Activated naive CD8-positive, alpha-beta T cell (primary cell): Measurements from ENCODE around the gene TMEM94.
A peak's percentile ranks its signal among the peaks of the same experiment; 100 is the strongest.

Experiments used
- H3K27ac Mint-ChIP-seq: one replicate; pipeline ENCODE4 v1.8.0; 2021; ENCODE audit warnings: mixed read lengths
- H3K27me3 Mint-ChIP-seq: one replicate; pipeline ENCODE4 v1.8.0; 2021; ENCODE audit warnings: mixed read lengths
- H3K36me3 Mint-ChIP-seq: one replicate; pipeline ENCODE4 v1.8.0; 2021; ENCODE audit warnings: mixed read lengths
- H3K4me1 Mint-ChIP-seq: one replicate; pipeline ENCODE4 v1.8.0; 2021; ENCODE audit warnings: low read depth, mixed read lengths
- H3K4me3 Mint-ChIP-seq: one replicate; pipeline ENCODE4 v1.8.0; 2021; ENCODE audit warnings: mild to moderate bottlenecking, mixed read lengths
- H3K9me3 Mint-ChIP-seq: one replicate; pipeline ENCODE4 v1.8.0; 2021; ENCODE audit warnings: low read depth, mixed read lengths

TMEM94 gene

DNA sequence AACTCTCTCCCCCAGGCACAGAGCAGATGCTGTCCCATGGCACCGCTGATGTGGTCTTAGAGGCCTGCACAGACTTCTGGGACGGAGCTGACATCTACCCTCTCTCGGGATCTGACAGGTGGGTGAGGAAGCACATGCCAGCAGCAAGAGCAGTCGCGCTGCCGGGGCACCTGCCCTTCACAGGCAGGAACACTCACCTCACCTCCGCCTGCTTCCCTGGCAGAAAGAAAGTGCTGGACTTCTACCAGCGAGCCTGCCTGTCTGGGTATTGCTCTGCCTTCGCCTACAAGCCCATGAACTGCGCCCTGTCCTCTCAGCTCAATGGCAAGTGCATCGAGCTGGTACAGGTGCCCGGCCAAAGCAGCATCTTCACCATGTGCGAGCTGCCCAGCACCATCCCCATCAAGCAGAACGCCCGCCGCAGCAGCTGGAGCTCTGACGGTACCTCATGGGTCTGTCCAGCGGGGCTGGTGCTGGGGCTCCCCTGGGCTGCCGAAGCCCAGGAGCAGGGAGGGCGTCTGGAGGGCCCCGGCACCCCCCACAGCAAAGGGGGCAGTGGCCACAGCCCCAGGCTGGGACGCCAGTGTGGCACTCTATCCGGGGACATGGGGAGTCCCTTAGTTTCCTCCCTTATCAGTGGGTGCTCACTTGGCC lies 37.2 kb downstream of the TMEM94 start:
- H3K36me3 Mint-ChIP-seq = no peaks in the 10 kb centered on the region
- no peak overlapping the region for H3K27ac Mint-ChIP-seq
- no peaks in the 10 kb centered on the region for H3K27me3 Mint-ChIP-seq
- H3K4me3 Mint-ChIP-seq = no peak overlapping the region
- H3K4me1 Mint-ChIP-seq = peaks cover 11% of the 10 kb centered on the region
- H3K9me3 Mint-ChIP-seq = no peaks in the 10 kb centered on the region

DNA sequence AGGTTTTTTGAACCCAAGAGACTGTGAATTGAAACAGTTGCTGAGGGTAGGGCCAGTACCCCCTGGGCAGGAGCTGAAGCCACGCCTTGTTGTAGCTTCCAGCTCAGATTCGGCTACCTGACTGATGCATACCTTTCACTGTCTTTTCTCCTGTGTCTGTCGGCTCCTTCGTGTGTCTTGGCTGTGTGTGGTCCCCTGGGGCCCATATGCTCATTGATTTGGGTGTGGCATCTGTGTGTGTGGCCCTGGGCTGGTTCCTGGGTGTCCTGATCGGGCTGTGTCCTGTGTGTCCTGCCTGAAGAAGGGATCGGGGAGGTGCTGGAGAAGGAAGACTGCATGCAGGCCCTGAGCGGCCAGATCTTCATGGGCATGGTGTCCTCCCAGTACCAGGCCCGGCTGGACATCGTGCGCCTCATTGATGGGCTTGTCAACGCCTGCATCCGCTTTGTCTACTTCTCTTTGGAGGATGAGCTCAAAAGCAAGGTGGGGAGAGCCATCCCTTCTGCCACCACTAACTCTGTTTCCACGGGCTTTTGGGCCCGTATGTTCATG lies 38.0 kb downstream of the TMEM94 start:
- no peaks in the 10 kb centered on the region for H3K9me3 Mint-ChIP-seq
- peaks cover 7% of the 10 kb centered on the region for H3K4me1 Mint-ChIP-seq
- no peak overlapping the region for H3K4me3 Mint-ChIP-seq
- H3K27ac Mint-ChIP-seq = no peak overlapping the region
- H3K36me3 Mint-ChIP-seq = no peaks in the 10 kb centered on the region
- H3K27me3 Mint-ChIP-seq = no peaks in the 10 kb centered on the region

DNA sequence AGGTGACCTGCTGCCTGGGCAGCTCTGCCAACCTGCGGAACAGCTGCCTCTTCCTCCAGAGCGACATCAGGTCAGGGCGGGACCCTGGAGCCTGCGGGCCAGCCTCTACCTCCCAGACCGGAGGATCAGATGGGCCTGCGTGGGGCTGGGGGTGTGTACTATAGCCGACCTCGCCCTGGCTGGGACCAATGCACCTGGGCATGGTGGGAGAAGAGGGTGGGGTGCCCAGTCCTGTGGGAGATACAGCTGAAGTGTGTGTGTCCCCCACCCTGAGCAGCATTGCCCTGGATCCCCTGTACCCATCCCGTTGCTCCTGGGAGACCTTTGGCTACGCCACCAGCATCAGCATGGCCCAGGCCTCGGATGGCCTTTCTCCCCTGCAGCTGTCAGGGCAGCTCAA lies 39.6 kb downstream of the TMEM94 start:
- H3K9me3 Mint-ChIP-seq = no peaks in the 10 kb centered on the region

DNA sequence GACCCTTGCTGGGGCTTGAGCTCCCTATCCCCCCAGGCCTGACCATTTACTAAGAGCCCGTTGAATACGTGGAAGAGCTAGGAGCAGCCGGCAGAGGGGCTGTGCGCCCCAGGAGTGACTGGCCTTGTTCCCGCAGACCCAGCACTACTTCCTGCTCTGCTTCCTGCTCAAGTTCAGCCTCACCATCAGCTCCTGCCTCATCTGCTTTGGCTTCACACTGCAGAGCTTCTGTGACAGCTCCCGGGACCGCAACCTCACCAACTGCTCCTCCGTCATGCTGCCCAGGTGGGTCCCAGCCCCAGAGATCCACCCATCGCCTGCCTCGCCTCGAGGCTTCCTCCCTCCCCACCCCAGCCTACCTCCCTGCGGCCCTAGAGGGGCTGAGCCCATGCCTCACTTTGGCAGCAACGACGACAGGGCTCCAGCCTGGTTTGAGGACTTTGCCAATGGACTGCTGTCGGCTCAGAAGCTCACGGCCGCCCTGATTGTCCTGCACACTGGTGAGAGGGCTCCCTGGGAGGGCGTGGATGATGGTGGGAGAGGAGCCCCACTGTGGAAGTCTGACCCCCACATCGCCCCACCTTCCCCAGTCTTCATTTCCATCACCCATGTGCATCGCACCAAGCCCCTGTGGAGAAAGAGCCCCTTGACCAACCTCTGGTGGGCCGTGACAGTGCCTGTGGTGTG lies 41.7 kb downstream of the TMEM94 start:
- H3K36me3 Mint-ChIP-seq = no peaks in the 10 kb centered on the region
- H3K4me3 Mint-ChIP-seq = no peak overlapping the region
- peak overlapping the region; percentile 46 for H3K27ac Mint-ChIP-seq
- H3K9me3 Mint-ChIP-seq = no peaks in the 10 kb centered on the region
- H3K27me3 Mint-ChIP-seq = no peaks in the 10 kb centered on the region
- peaks cover 7% of the 10 kb centered on the region for H3K4me1 Mint-ChIP-seq

More for the DNA sequence above, 39.6 kb downstream of the TMEM94 start:
- Mint-ChIP-seq H3K4me1 (peaks cover 7% of the 10 kb centered on the region), H3K27ac (no peak overlapping the region), H3K4me3 (no peak overlapping the region), H3K27me3 (no peaks in the 10 kb centered on the region), H3K36me3 (no peaks in the 10 kb centered on the region)

DNA sequence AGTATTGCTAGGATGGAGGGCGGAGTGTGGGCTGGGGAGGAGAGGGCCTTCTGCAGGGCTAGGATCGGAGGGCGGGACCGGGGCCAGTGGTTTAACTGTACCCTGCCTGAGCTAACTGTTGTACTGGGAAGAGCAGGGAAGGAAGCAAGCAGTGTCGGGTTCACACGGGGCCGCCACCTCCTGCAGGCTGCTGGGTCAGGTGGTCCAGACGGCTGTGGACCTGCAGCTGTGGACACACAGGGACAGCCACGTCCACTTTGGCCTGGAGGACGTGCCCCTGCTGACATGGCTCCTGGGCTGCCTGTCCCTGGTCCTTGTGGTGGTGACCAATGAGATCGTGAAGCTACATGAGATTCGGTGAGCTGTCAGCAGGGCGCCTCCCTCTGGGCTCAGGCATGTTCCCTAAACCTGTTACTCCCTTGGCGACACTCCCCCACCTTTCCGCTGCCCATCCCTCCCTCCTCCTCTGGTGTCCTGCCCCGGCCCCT lies 42.3 kb downstream of the TMEM94 start:
- Mint-ChIP-seq H3K27me3 (no peaks in the 10 kb centered on the region), H3K27ac (peak overlapping the region; percentile 46), H3K4me3 (no peak overlapping the region), H3K9me3 (no peaks in the 10 kb centered on the region), H3K4me1 (peaks cover 7% of the 10 kb centered on the region), H3K36me3 (no peaks in the 10 kb centered on the region)

DNA sequence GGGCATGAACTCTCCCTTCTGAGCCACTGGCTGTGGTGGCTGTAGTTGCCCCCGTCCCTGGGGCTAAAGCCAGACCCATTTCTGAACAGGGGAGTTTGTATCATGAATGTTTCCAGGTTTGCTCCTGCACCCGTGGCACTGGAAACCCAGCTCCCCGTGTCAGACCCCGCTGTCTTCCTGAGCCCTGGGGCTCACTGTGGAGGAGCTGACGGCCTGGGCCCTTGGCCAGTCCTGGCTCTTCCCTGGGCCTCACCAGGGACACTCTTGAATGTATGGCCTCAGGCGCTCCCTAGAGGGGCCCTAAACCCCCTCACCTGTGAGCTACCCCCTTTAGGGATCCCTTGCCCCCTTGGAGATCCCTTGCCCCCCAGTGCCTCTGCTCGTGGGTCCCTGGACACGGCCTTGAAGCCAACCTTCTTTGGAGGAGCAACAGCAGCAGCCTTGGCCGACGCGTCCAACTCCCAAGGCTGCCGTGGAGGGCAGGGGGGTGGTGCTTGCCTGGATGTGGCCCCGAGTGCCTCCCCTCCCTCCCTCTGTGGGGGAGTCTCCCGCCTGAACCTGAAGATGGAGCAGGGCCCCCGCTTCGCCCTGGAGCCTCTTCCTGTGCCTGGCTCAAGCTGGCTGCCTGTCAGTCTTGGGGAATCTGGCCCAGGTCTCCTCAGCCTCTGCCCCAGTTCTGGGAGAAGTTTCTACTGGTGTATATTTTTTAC lies 43.0 kb downstream of the TMEM94 start:
- Mint-ChIP-seq H3K9me3 (no peaks in the 10 kb centered on the region), H3K4me3 (no peak overlapping the region), H3K36me3 (no peaks in the 10 kb centered on the region), H3K4me1 (peaks cover 7% of the 10 kb centered on the region), H3K27ac (no peak overlapping the region), H3K27me3 (no peaks in the 10 kb centered on the region)

DNA sequence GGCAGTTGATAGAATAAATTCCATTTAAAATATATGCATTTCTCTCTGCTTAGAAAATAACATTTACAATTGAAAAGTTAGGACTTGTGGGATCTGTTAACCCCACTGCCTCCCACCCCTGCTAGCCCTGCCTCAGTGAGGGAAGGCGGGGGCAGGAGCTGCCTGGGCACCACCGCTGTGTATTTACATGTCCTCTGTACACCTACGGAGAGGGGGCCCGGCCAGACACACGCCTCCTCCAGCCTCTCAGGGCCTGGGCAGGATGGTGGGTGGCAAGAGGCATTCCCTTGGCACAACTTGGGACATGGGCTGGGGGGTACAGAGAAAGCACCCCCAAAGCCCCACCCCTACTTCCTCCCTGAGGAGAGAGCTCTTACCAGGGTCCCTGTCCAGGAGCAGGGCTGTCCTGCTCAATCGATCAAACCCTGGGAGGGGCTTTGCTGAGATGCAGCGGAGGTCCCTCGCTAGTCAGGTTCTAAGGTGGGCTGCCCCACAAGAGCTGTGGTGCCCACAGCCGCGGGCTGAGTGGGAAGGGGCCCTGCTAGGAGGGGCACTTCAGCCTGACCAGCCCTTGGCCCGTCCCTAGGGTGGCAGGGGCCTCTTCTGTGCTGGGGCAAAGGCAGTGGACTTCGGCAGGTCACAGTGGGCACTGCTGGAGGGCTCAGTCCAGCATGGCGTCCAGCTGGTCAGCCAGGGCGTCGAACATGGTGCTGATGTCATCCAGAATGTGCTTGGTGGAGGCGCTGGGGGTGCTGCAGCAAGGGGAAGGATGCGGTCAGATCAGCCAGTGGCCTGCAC lies 44.2 kb downstream of the TMEM94 start:
- H3K36me3 Mint-ChIP-seq = no peaks in the 10 kb centered on the region
- no peaks in the 10 kb centered on the region for H3K9me3 Mint-ChIP-seq
- H3K4me3 Mint-ChIP-seq = no peak overlapping the region
- H3K27ac Mint-ChIP-seq = no peak overlapping the region
- no peaks in the 10 kb centered on the region for H3K27me3 Mint-ChIP-seq
- H3K4me1 Mint-ChIP-seq = peaks cover 7% of the 10 kb centered on the region

DNA sequence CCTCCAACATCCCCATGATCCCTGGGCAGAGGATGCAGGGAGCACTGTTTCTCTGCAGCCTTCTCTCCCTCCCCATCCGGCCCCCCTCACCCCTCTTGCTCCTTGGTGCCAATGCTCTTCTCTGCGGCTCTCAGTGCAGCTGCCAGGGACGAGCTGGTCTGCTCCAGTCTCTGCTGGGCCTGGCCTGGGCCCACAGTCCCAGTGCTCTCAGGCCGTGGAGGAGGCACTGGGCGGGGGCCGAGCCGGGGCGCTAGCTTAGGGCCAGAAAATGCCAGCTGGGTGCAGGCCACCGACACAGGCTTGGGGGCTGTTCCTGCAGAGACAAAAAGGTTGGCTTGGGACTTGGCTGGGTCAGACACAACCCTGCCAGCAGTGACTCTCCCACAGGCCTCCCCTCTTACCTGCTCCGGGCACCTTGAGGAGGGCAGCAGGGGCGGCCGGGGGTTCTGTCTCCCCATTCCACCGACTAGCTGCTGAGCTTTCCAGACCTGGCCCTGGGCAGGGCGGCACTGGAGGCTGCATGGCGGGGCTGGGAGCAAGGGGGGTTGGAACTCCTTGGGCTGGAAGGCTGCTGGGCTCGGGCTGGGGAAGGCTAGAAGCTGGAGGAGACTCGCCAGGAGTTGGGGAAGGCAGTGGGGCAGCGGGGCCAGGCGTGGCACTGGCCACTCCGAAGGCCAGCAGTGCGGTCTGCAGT lies 45.1 kb downstream of the TMEM94 start:
- no peak overlapping the region for H3K27ac Mint-ChIP-seq
- H3K4me3 Mint-ChIP-seq = no peak overlapping the region
- no peaks in the 10 kb centered on the region for H3K9me3 Mint-ChIP-seq
- peaks cover 7% of the 10 kb centered on the region for H3K4me1 Mint-ChIP-seq
- H3K27me3 Mint-ChIP-seq = no peaks in the 10 kb centered on the region
- H3K36me3 Mint-ChIP-seq = no peaks in the 10 kb centered on the region

DNA sequence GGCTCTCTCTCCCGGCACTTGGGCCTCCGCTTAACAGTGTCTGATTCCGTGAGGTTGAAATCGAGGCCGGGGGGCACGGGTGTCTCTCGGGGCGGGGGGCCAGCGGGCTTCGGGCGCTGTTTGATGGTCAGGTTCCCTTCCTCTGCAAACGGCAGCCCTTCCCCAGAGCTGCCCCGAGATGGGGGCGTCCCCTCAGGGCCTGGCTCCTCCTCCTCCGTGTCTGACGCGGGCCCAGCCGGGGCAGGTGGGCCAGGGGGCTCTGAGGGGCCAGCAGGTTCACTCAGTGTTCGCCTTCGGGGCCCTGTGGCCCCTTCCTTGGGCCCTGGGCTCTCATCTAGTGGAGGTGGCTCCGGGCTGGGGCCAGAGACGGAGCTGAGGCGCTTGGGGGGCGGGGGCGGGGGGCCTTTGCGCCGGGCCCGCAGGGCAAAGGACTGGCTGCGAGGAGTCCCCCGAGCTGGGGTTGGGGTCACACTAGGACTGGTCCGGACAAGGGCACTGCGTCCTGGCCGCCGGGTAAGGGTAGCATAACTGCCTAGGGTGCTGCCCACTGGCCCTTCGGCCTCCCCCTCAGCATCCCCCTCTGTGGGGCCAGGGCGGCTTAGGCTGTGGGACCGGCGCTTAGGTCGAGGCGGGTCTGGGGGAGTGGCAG lies 45.8 kb downstream of the TMEM94 start:
- no peaks in the 10 kb centered on the region for H3K27me3 Mint-ChIP-seq
- H3K27ac Mint-ChIP-seq = no peak overlapping the region
- H3K36me3 Mint-ChIP-seq = no peaks in the 10 kb centered on the region
- H3K4me3 Mint-ChIP-seq = no peak overlapping the region
- no peaks in the 10 kb centered on the region for H3K9me3 Mint-ChIP-seq
- peaks cover 7% of the 10 kb centered on the region for H3K4me1 Mint-ChIP-seq

DNA sequence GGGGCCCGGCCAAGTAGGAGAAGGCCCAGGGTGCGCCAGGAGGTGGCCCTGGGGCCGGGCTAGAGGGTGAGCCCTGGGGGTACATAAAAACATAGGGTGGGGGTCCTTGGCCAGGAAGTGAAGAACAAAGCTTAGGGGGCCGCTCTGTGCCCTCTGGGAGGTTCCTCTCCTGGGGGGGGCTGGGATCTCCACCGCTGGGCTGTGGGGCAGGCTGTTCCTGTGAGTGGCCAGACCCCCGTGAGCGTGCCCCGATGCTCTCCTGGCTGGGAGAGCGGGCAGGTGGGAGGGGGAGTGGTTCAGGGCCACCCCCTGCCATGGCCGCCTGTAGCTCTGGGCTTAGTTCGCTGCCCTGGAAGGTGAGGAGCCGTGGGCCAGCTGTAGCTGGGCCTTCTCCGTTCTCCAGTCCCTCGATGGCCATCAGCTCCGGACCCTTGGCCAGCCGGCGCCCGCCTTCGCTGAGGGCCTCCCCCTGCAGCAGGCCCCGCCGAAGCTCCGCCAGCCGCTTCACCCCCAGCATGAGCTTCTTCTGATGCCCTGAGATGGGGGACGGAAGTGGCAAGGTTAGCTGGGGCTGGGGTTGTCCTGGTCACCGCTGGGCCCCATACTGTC lies 46.4 kb downstream of the TMEM94 start:
- H3K27ac Mint-ChIP-seq = no peak overlapping the region
- H3K4me1 Mint-ChIP-seq = peaks cover 5% of the 10 kb centered on the region
- H3K4me3 Mint-ChIP-seq = no peak overlapping the region
- no peaks in the 10 kb centered on the region for H3K27me3 Mint-ChIP-seq
- no peaks in the 10 kb centered on the region for H3K36me3 Mint-ChIP-seq
- H3K9me3 Mint-ChIP-seq = no peaks in the 10 kb centered on the region

DNA sequence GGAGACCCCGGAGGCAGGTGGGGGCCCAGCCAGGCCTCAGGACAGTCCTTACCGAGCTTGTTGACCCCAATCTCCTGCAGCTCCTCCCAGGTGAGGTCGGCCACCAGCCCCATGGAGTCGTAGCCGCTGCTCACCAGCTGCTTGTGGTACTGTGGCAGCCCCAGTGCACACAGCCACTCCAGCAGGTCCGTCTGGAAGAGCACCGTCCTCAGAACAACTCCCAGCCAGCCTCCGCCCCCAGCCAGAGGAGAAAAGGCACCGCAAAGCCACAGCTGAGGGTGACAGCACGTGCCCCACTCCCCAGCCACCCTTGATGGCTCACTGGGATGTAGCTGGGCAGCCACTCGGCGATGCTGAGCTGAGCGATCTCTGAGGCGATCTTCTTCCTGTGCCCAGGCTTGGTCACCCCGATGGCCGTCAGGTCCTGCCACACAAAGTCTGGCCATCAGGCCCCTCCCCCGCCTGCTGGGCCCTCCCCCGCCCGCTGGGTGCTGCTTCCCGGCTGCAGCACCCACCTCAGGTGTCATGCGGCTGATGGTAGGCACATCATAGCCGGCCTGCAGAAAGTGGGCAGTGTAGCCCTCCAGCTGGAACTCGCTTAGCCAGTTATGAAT lies 47.0 kb downstream of the TMEM94 start:
- Mint-ChIP-seq H3K9me3 (no peaks in the 10 kb centered on the region), H3K4me1 (no peaks in the 10 kb centered on the region), H3K36me3 (no peaks in the 10 kb centered on the region), H3K4me3 (no peak overlapping the region), H3K27me3 (no peaks in the 10 kb centered on the region), H3K27ac (no peak overlapping the region)

DNA sequence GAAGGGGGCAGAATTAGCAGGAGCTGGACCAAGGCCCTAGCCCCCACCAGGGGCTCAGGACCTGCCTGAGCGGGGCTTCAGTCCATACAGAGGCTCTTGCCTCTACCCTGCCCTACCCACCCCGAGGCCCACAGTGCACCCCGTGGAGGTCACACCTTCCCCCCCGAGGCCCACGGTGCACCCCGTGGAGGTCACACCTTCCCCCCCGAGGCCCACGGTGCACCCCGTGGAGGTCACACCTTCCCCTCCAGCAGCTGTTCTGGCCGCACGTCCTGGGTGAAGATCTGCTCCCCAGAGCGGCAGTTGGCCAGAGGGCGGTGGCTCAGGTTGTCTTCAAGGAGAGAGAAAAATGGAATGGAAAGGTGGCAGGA lies 47.5 kb downstream of the TMEM94 start:
- no peaks in the 10 kb centered on the region for H3K27me3 Mint-ChIP-seq
- no peaks in the 10 kb centered on the region for H3K4me1 Mint-ChIP-seq
- no peak overlapping the region for H3K4me3 Mint-ChIP-seq
- no peaks in the 10 kb centered on the region for H3K9me3 Mint-ChIP-seq
- H3K36me3 Mint-ChIP-seq = no peaks in the 10 kb centered on the region
- H3K27ac Mint-ChIP-seq = no peak overlapping the region
